GM23248 (cell line): ENCODE results near the gene RAPSN. TPM values are rescaled to one million over a fixed set of nuclear protein-coding genes. Genes with fewer than 3 reads are reported as not detected.

ENCODE experiments used
- DNase-seq: peaks from one replicate; pipeline ENCODE4 v3.0.0-alpha.2; 2015
- H2AFZ ChIP-seq: fragments of 200-600 bp; sonication (generic); 2 replicates; pipeline ENCODE4 v1.6.1; 2016; ENCODE audit warnings: antibody characterized with exemption
- H3F3A ChIP-seq: fragments of 200-600 bp; sonication (generic); 2 replicates; pipeline ENCODE4 v1.6.1; 2016; ENCODE audit warnings: mild to moderate bottlenecking, antibody characterized with exemption, mixed run types; ENCODE audit not compliant: insufficient read depth
- H3K27ac ChIP-seq: fragments of 200-600 bp; sonication (generic); 2 replicates; pipeline ENCODE4 v1.5.1; 2016; ENCODE audit warnings: mild to moderate bottlenecking
- H3K27me3 ChIP-seq: fragments of 200-600 bp; sonication (generic); replicated peaks from 2 replicates; pipeline ENCODE4 v1.6.1; 2016; ENCODE audit warnings: mild to moderate bottlenecking; ENCODE audit not compliant: insufficient read depth
- H3K36me3 ChIP-seq: fragments of 200-600 bp; sonication (generic); 2 replicates; pipeline ENCODE4 v1.6.1; 2016; ENCODE audit warnings: low read depth, mild to moderate bottlenecking
- H3K4me1 ChIP-seq: fragments of 200-600 bp; sonication (generic); 2 replicates; pipeline ENCODE4 v1.6.1; 2016; ENCODE audit warnings: mild to moderate bottlenecking; ENCODE audit not compliant: insufficient read depth
- H3K4me2 ChIP-seq: fragments of 200-600 bp; sonication (generic); one replicate; pipeline ENCODE4 v1.6.1; 2016; ENCODE audit warnings: mild to moderate bottlenecking; ENCODE audit not compliant: unreplicated experiment
- H3K4me3 ChIP-seq: fragments of 200-600 bp; sonication (generic); 2 replicates; pipeline ENCODE4 v1.5.1; 2016; ENCODE audit warnings: mild to moderate bottlenecking
- H3K79me2 ChIP-seq: fragments of 200-600 bp; sonication (generic); 2 replicates; pipeline ENCODE4 v1.6.1; 2016; ENCODE audit warnings: mild to moderate bottlenecking; ENCODE audit not compliant: insufficient read depth
- H3K9ac ChIP-seq: fragments of 200-600 bp; sonication (generic); 2 replicates; pipeline ENCODE4 v1.6.1; 2016; ENCODE audit warnings: mild to moderate bottlenecking
- H3K9me2 ChIP-seq: fragments of 200-600 bp; sonication (generic); 2 replicates; pipeline ENCODE4 v1.6.1; 2016; ENCODE audit warnings: mixed run types, mild to moderate bottlenecking, moderate library complexity; ENCODE audit not compliant: insufficient read depth
- H3K9me3 ChIP-seq: fragments of 200-600 bp; sonication (generic); one replicate; pipeline ENCODE4 v1.6.1; 2017; ENCODE audit warnings: low read depth
- H4K20me1 ChIP-seq: fragments of 200-600 bp; sonication (generic); 2 replicates; pipeline ENCODE4 v1.6.0; 2016; ENCODE audit not compliant: insufficient read depth
- EZH2 ChIP-seq: fragments of 200-600 bp; sonication (generic); IDR thresholded peaks from 2 replicates; pipeline ENCODE4 v1.6.1; 2018; ENCODE audit warnings: antibody characterized with exemption, mild to moderate bottlenecking; ENCODE audit not compliant: insufficient read depth, poor library complexity, severe bottlenecking
- EZH2phosphoT487 ChIP-seq: fragments of 200-600 bp; sonication (generic); IDR thresholded peaks from 2 replicates; pipeline ENCODE4 v1.6.1; 2018; ENCODE audit warnings: antibody characterized with exemption, moderate library complexity, mild to moderate bottlenecking, low read depth; ENCODE audit not compliant: insufficient read depth
- WGBS, 2 experiments: methylation state at CpG; one replicate each; pipeline ENCODE4 v1.1.6; 2015 to 2017; ENCODE audit warnings: low lambda C conversion rate in 2 of 2, low coverage in 1 of 2; ENCODE audit errors: missing lambda C conversion rate in 2 of 2; 5-methylcytosine and 5-hydroxymethylcytosine counted together
- in situ Hi-C: fragments of 300-500 bp; cut with MboI; formaldehyde crosslinking; loops from 2 replicates; pipeline ENCODE4 v1.15.0; 2020
- polyA plus RNA-seq: library from polyadenylated mRNA; unstranded; fragments of >200 nt; fragmentation: Nextera tagmentation; extraction: Ambion mirVana; gene quantifications from 2 replicates; pipeline ENCODE4 v1.2.1, GENCODE V29; 2016
- total RNA-seq: library from RNA; depleted of rRNA; stranded (reverse); fragments of >200 nt; shearing (Covaris generic); gene quantifications from 2 replicates; pipeline ENCODE4 v1.2.3, GENCODE V29; 2014

The RAPSN gene
- total and polyA plus RNA-seq, 2 experiments from 2014 or later: 0.11 to 0.22 TPM

DNA sequence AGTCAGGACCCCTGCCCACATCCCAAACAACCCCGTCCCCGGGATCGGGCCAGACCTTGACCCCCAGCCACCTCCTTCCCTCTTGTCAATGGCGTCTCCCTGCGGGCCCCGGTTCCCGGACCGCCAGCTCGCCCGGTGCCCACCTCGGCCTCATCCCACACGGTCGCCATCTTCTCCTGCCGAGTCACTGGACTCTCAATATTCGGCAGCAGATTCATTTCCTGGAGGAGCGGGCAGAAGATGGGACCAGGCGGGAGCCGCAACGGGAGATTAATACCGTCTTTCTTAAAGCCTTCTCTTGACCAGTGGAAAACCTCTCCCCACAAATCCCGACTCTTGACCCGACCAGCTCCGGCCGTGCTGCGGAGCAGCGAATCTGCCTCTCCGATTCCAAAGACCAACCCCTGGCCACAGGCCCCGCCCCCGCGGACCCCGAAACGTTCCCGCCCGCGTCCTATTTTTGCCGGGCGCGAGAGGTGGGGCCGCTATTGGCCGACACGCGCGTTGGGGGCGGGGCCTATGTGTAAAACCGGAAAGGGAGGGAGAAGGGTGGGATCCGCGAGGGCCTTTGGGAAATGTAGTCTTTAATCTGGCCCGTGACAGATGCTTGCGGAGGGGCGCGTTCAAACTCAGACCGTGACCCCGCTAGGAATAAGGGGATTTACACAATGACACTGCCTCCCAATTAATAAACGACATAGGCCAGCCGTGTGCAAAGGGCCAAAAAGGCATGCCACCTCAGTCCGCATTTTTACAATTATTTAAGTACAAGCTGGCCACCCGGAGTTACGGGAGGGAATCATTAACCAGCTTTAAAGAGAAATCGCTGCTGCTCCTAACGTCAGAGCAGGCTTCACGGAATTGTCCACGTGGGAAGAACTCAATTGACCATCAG, 22.6 kb downstream of the RAPSN start, which contains the start of gene PSMC3:
Gene PSMC3 (minus strand): TSS at position 378 of the 895 bp plus-strand sequence. CDS start 160 bp downstream, at position 218.
- no peak for TF ChIP-seq EZH2
- TF ChIP-seq EZH2phosphoT487: no peak
- no peaks in the 10 kb centered on the region for H3K9me3 ChIP-seq
- H3K27me3 ChIP-seq: no peaks in the 10 kb centered on the region
- H4K20me1 ChIP-seq: no peaks in the 10 kb centered on the region
- H3K4me2 ChIP-seq: peak within 1 kb of the TSS; percentile 98
- peaks cover 10% of the 10 kb centered on the region; the same call in 1 of the 2 replicates for H3K4me1 ChIP-seq
- in situ Hi-C loops: no loop called here
- peak within 1 kb of the TSS; percentile 98 for H2AFZ ChIP-seq
- peaks cover 32% of the 10 kb centered on the region for H3K79me2 ChIP-seq
- no peaks in the 10 kb centered on the region for H3K9me2 ChIP-seq
- H3K36me3 ChIP-seq: peaks cover 12% of the 10 kb centered on the region; the same call in 1 of the 2 replicates
- 2% methylated on average over 49 to 62 of the region's 62 CpGs for WGBS, 2 experiments
- H3K4me3 ChIP-seq: peak within 1 kb of the TSS; percentile 92
- peak within 1 kb of the TSS; percentile 97 for H3K9ac ChIP-seq
- H3K27ac ChIP-seq: peak within 1 kb of the TSS; percentile 77
- peaks cover 6% of the 10 kb centered on the region; the same call in 1 of the 2 replicates for H3F3A ChIP-seq
- peak; percentile 100 for DNase-seq

- peak; percentile 45 for DNase-seq
- in situ Hi-C loops: no loop called here
- Histone ChIP-seq H3K27me3 (no peaks in the 10 kb centered on the region), H2AFZ (peak overlapping the region; percentile 98), H3K36me3 (peaks cover 16% of the 10 kb centered on the region; the same call in 1 of the 2 replicates), H3K4me3 (peak overlapping the region; percentile 92), H4K20me1 (no peaks in the 10 kb centered on the region), H3K9me2 (no peaks in the 10 kb centered on the region), H3K4me2 (peak overlapping the region; percentile 98), H3K9me3 (no peaks in the 10 kb centered on the region), H3K27ac (peak overlapping the region; percentile 77), H3K79me2 (peaks cover 32% of the 10 kb centered on the region), H3K9ac (peak overlapping the region; percentile 97), H3F3A (peaks cover 6% of the 10 kb centered on the region; the same call in 1 of the 2 replicates), H3K4me1 (peaks cover 10% of the 10 kb centered on the region; the same call in 1 of the 2 replicates)
- TF ChIP-seq EZH2phosphoT487 (no peak), EZH2 (no peak)
- WGBS, 2 experiments: 1 to 2% methylated on average over 14 of the region's 14 CpGs
These were observed 23.3 kb downstream of the RAPSN start for GRCh38 chr11:47425611-47426010.

GRCh38 chr11:47418454-47419259, 30.3 kb downstream of the RAPSN start:
- no peak overlapping the region for H3K4me2 ChIP-seq
- H3K4me1 ChIP-seq: peaks cover 43% of the 10 kb centered on the region
- 70 to 74% methylated on average over 19 to 23 of the region's 23 CpGs for WGBS, 2 experiments
- no peak overlapping the region for H3K4me3 ChIP-seq
- no peak for TF ChIP-seq EZH2
- no peak for TF ChIP-seq EZH2phosphoT487
- no peaks in the 10 kb centered on the region for H3K27me3 ChIP-seq
- peak overlapping the region; percentile 30; the same call in 1 of the 2 replicates for H3K27ac ChIP-seq
- H3K79me2 ChIP-seq: peaks cover 18% of the 10 kb centered on the region
- peaks cover 50% of the 10 kb centered on the region for H3F3A ChIP-seq
- H3K36me3 ChIP-seq: peaks cover 22% of the 10 kb centered on the region; the same call in 1 of the 2 replicates
- H3K9me2 ChIP-seq: no peaks in the 10 kb centered on the region
- in situ Hi-C loops: no loop called here
- no peak overlapping the region for H2AFZ ChIP-seq
- no peaks in the 10 kb centered on the region for H4K20me1 ChIP-seq
- H3K9me3 ChIP-seq: no peaks in the 10 kb centered on the region
- peak overlapping the region; percentile 21; the same call in 1 of the 2 replicates for H3K9ac ChIP-seq
- DNase-seq: peak; percentile 30

GRCh38 chr11:47417712-47418111, 31.2 kb downstream of the RAPSN start:
- H3K27ac ChIP-seq: peak overlapping the region; percentile 47
- peaks cover 17% of the 10 kb centered on the region; the same call in 1 of the 2 replicates for H3K36me3 ChIP-seq
- 76 to 81% methylated on average over 6 of the region's 6 CpGs for WGBS, 2 experiments
- no peak overlapping the region for H3K4me3 ChIP-seq
- peaks cover 58% of the 10 kb centered on the region for H3F3A ChIP-seq
- H3K27me3 ChIP-seq: no peaks in the 10 kb centered on the region
- no peaks in the 10 kb centered on the region for H3K9me2 ChIP-seq
- DNase-seq: no peak
- H4K20me1 ChIP-seq: no peaks in the 10 kb centered on the region
- no peak overlapping the region for H2AFZ ChIP-seq
- H3K9ac ChIP-seq: 0 out of 2 replicates have a peak overlapping the region, but pooled peaks have one; percentile 17
- peaks cover 49% of the 10 kb centered on the region for H3K4me1 ChIP-seq
- no peak for TF ChIP-seq EZH2
- no peak for TF ChIP-seq EZH2phosphoT487
- H3K4me2 ChIP-seq: no peak overlapping the region
- in situ Hi-C loops: no loop called here
- H3K9me3 ChIP-seq: no peaks in the 10 kb centered on the region
- H3K79me2 ChIP-seq: peaks cover 12% of the 10 kb centered on the region; the same call in 1 of the 2 replicates
